Tibial nerve (tissue), 4 donors: ENCODE measurements around the gene GOLGA7B. TPM values are rescaled to one million over a fixed set of nuclear protein-coding genes. Genes with fewer than 3 reads are reported as not detected.

ENCODE experiments used
- DNase-seq, 2 donors: peaks; one replicate each; pipeline ENCODE4 v3.0.0-alpha.2; 2019; ENCODE audit warnings: low spot score in 2 of 2
- H3K27ac ChIP-seq, 4 donors: fragments of 200-600 bp; sonication (generic) in 3 of 4; one replicate each; pipeline ENCODE4 v1.5.1; 2017 to 2019; ENCODE audit warnings: mild to moderate bottlenecking in 1 of 4
- H3K27me3 ChIP-seq, 2 donors: fragments of 200-600 bp; sonication (generic) in 1 of 2; one replicate each; pipeline versions ENCODE4 v1.5.1 to v1.6.0; 2017 to 2019
- H3K36me3 ChIP-seq, 3 donors: fragments of 200-600 bp; sonication (generic); one replicate each; pipeline ENCODE4 v1.5.1; 2018 to 2019
- H3K4me1 ChIP-seq, 4 donors: fragments of 200-600 bp; sonication (generic) in 3 of 4; one replicate each; pipeline ENCODE4 v1.5.1; 2017 to 2019
- H3K4me3 ChIP-seq, 4 donors: fragments of 200-600 bp; sonication (generic) in 3 of 4; one replicate each; pipeline ENCODE4 v1.5.1; 2017 to 2019; ENCODE audit warnings: mild to moderate bottlenecking in 1 of 4, moderate library complexity in 1 of 4
- H3K9me3 ChIP-seq, 4 donors: fragments of 200-600 bp; sonication (generic) in 3 of 4; one replicate each; pipeline ENCODE4 v1.5.1; 2017 to 2019
- CTCF ChIP-seq, 5 experiments: fragments of 200-600 bp in 3 of 5; fragments of 450-650 bp in 2 of 5; sonication (generic) in 3 of 5; IDR thresholded peaks; one replicate each; pipeline ENCODE4 v1.5.1; 2016 to 2019; ENCODE audit warnings: antibody characterized with exemption in 5 of 5, mild to moderate bottlenecking in 3 of 5, moderate library complexity in 2 of 5
- EP300 ChIP-seq, 2 donors: sonication (generic); formaldehyde crosslinking; IDR thresholded peaks; one replicate each; pipeline ENCODE4 v1.6.1; 2017; ENCODE audit warnings: antibody characterized with exemption in 2 of 2, mild to moderate bottlenecking in 1 of 2
- POLR2A ChIP-seq, 2 donors: fragments of 450-650 bp; IDR thresholded peaks; one replicate each; pipeline ENCODE4 v1.6.1; 2017; ENCODE audit warnings: antibody characterized with exemption in 2 of 2, mild to moderate bottlenecking in 2 of 2, moderate library complexity in 2 of 2
- WGBS, 2 donors: methylation state at CpG; one replicate each; pipeline ENCODE4 v1.1.5; 2018; 5-methylcytosine and 5-hydroxymethylcytosine counted together
- total RNA-seq, 4 donors: library from RNA; depleted of rRNA; stranded (reverse); fragments of >200 nt; gene quantifications; one replicate each; pipeline ENCODE4 v1.1.0, GENCODE V29; 2016

GOLGA7B gene
- total RNA-seq, 4 donors from 2014 or later: 0.90 to 6.3 (median 4.8) TPM

- H3K9me3 ChIP-seq: no peaks in the 10 kb centered on the region
- WGBS, 2 donors: 65 to 74% methylated on average over 4 of the region's 4 CpGs
- no peaks in the 10 kb centered on the region for H3K36me3 ChIP-seq
- H3K4me3 ChIP-seq: no peak overlapping the region
- no peak for TF ChIP-seq CTCF (IDR thresholded peaks at IDR 0.05)
- TF ChIP-seq POLR2A (IDR thresholded peaks at IDR 0.05): no peak
- TF ChIP-seq EP300 (IDR thresholded peaks at IDR 0.05): no peak
- peaks cover 0 to 13% (median 5%) of the 10 kb centered on the region in 4 donors for H3K4me1 ChIP-seq
- H3K27ac ChIP-seq: no peak overlapping the region
- no peaks in the 10 kb centered on the region for H3K27me3 ChIP-seq
- no peak for DNase-seq
These were observed 61.0 kb downstream of the GOLGA7B start for GRCh38 chr10:97910661-97911060.

- Histone ChIP-seq H3K27me3 (no peaks in the 10 kb centered on the region), H3K4me3 (no peak overlapping the region), H3K9me3 (no peaks in the 10 kb centered on the region), H3K27ac (no peak overlapping the region), H3K4me1 (peaks cover 0 to 19% (median 5%) of the 10 kb centered on the region in 4 donors), H3K36me3 (no peaks in the 10 kb centered on the region)
- TF ChIP-seq POLR2A (IDR thresholded peaks at IDR 0.05): no peak
- TF ChIP-seq CTCF (IDR thresholded peaks at IDR 0.05): no peak
- TF ChIP-seq EP300 (IDR thresholded peaks at IDR 0.05): no peak
- DNase-seq: no peak
- 58 to 76% methylated on average over 5 of the region's 5 CpGs for WGBS, 2 donors
These were observed 61.6 kb downstream of the GOLGA7B start for GRCh38 chr10:97911217-97911616.

- Histone ChIP-seq H3K4me1 (peaks cover 0 to 36% (median 5%) of the 10 kb centered on the region in 4 donors), H3K9me3 (no peaks in the 10 kb centered on the region), H3K36me3 (no peaks in the 10 kb centered on the region), H3K27me3 (no peaks in the 10 kb centered on the region), H3K27ac (no peak overlapping the region), H3K4me3 (no peak overlapping the region)
- no peak for TF ChIP-seq POLR2A (IDR thresholded peaks at IDR 0.05)
- no peak for TF ChIP-seq CTCF (IDR thresholded peaks at IDR 0.05)
- no peak for TF ChIP-seq EP300 (IDR thresholded peaks at IDR 0.05)
- no peak for DNase-seq
- 92 to 95% methylated on average over 2 of the region's 2 CpGs for WGBS, 2 donors
These were observed 63.5 kb downstream of the GOLGA7B start for GRCh38 chr10:97913193-97913592.

- H3K27me3 ChIP-seq: no peaks in the 10 kb centered on the region
- 86% methylated on average over 6 of the region's 6 CpGs for WGBS, 2 donors
These were observed 64.0 kb downstream of the GOLGA7B start for GRCh38 chr10:97913614-97914013.

More at GRCh38 chr10:97913614-97914013, 64.0 kb downstream of the GOLGA7B start:
- TF ChIP-seq POLR2A (IDR thresholded peaks at IDR 0.05): no peak
- TF ChIP-seq CTCF (IDR thresholded peaks at IDR 0.05): no peak
- no peak for DNase-seq
- H3K36me3 ChIP-seq: no peaks in the 10 kb centered on the region
- no peak overlapping the region for H3K27ac ChIP-seq
- H3K9me3 ChIP-seq: no peaks in the 10 kb centered on the region
- H3K4me1 ChIP-seq: peaks cover 0 to 36% (median 5%) of the 10 kb centered on the region in 4 donors
- H3K4me3 ChIP-seq: no peak overlapping the region
